ENCODE results near the gene HSPA1A. TPM values are rescaled to one million over a fixed set of nuclear protein-coding genes. Genes with fewer than 3 reads are reported as not detected.
A peak's percentile ranks its signal among the peaks of the same experiment; 100 is the strongest.
"Not testable (repeated sequence)": the region's sequence is repeated elsewhere in the genome, so short reads cannot be mapped to it uniquely, and the experiment has no call there.

The HSPA1A gene
- total and polyA plus RNA-seq, 7 donors = 37.1 to 940 (median 242) TPM

DNA sequence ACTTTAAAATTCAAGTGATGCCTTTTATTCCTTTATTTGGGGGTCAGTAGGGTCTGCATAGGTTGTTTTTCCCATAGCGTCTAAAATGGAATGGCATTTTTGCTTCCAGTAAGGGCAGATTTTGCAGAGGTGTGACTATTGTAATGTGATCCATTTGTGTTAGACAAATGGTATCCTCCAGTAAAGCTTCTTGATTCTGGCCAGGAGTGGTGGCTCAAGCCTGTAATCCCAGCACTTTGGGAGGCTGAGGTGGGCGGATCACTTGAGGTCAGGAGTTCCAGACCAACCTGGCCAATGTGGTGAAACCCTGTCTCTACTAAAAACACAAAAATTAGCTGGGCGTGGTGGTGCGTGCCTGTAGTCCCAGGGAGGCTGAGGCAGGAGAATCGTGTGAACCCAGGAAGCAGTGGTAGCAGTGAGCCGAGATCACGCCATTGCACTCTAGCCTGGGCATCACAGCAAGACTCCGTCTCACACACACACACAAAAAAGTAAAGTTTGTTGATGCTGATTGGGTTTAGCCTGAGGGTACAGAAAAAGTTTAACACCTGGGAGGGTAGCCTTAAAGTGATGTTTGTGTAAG lies 2.7 kb downstream of the HSPA1A start:
- not testable (repeated sequence) for H3K9me3 ChIP-seq; H3K36me3 ChIP-seq (ENCODE audit: insufficient read depth in 1 of 2, low read depth in 1 of 2); DNase-seq; ATAC-seq; H3K27me3 ChIP-seq (ENCODE audit: insufficient read depth in 3 of 3, low read length in 2 of 3)
- H3K4me1 ChIP-seq = peaks cover 40% of the 10 kb centered on the region
- WGBS, 3 donors = 14 to 26% (median 19%) methylated on average over 8 of the region's 8 CpGs
- intact Hi-C loops (cut with DNase I) = loop anchor here in 1 of 2 donors (10.0 kb wide), 1 partner anchor 1157 kb away; no protein-coding TSS in a partner anchor
- peak overlapping the region; percentile 73 for H3K4me3 ChIP-seq
- peak overlapping the region; percentile 91 for H3K27ac ChIP-seq

DNA sequence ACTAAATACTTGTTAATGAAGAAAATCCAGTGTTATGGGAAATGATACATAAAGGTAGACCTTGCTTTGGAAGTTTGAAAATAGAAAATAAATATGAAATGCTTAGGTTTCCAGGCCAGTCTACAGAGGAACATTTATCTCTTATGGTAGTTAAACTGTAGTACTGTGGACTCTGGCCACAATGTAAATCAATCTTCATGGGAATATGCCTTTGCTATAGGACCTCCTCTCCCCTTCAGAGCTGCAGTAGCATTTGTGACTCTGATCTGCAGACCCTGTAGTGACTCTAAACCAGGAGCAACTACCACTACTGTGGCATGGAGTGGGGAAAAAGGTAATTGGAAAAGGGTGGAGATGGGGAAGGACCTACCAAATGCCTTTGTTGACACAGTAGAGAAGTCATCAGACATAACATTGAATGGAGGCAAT lies 4.5 kb downstream of the HSPA1A start:
- ATAC-seq (no peak), DNase-seq (no peak)
- Histone ChIP-seq H3K4me1 (peaks cover 35% of the 10 kb centered on the region), H3K36me3 (ENCODE audit: insufficient read depth in 1 of 2, low read depth in 1 of 2) (no peaks in the 10 kb centered on the region), H3K9me3 (no peaks in the 10 kb centered on the region), H3K27ac (peak overlapping the region; percentile 91), H3K27me3 (ENCODE audit: insufficient read depth in 3 of 3, low read length in 2 of 3) (no peaks in the 10 kb centered on the region), H3K4me3 (peak overlapping the region; percentile 73)
- intact Hi-C loops (cut with DNase I) = loop anchor here in 1 of 2 donors (10.0 kb wide), 1 partner anchor 1155 kb away; no protein-coding TSS in a partner anchor
- TF ChIP-seq, protein P1, sequence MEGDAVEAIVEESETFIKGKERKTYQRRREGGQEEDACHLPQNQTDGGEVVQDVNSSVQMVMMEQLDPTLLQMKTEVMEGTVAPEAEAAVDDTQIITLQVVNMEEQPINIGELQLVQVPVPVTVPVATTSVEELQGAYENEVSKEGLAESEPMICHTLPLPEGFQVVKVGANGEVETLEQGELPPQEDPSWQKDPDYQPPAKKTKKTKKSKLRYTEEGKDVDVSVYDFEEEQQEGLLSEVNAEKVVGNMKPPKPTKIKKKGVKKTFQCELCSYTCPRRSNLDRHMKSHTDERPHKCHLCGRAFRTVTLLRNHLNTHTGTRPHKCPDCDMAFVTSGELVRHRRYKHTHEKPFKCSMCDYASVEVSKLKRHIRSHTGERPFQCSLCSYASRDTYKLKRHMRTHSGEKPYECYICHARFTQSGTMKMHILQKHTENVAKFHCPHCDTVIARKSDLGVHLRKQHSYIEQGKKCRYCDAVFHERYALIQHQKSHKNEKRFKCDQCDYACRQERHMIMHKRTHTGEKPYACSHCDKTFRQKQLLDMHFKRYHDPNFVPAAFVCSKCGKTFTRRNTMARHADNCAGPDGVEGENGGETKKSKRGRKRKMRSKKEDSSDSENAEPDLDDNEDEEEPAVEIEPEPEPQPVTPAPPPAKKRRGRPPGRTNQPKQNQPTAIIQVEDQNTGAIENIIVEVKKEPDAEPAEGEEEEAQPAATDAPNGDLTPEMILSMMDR (IDR thresholded peaks at IDR 0.05) = no peak

DNA sequence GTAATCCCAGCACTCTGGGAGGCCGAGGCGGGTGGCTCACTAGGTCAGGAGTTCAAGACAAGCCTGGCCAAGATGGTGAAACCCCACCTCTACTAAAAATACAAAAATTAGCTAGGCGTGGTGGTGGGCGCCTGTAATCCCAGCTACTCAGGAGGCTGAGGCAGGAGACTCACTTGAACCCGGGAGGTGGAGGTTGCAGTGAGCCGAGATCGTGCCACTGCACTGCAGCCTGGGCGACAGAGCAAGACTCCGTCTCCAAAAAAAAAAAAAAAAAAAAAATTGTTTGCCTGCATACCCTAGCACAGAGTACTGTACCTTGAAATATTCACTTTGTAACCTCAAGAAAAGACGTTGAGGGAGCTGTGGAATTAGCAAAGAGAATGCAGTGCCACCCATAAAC lies 5.1 kb downstream of the HSPA1A start:
- H3K4me3 ChIP-seq; H3K27me3 ChIP-seq (ENCODE audit: insufficient read depth in 3 of 3, low read length in 2 of 3); H3K9me3 ChIP-seq; DNase-seq; ATAC-seq; intact Hi-C loops (cut with DNase I); H3K36me3 ChIP-seq (ENCODE audit: insufficient read depth in 1 of 2, low read depth in 1 of 2): not testable (repeated sequence)
- Histone ChIP-seq H3K27ac (peak overlapping the region; percentile 91), H3K4me1 (peaks cover 37% of the 10 kb centered on the region)
- 71 to 90% (median 74%) methylated on average over 8 to 10 of the region's 10 CpGs for WGBS, 3 donors

DNA sequence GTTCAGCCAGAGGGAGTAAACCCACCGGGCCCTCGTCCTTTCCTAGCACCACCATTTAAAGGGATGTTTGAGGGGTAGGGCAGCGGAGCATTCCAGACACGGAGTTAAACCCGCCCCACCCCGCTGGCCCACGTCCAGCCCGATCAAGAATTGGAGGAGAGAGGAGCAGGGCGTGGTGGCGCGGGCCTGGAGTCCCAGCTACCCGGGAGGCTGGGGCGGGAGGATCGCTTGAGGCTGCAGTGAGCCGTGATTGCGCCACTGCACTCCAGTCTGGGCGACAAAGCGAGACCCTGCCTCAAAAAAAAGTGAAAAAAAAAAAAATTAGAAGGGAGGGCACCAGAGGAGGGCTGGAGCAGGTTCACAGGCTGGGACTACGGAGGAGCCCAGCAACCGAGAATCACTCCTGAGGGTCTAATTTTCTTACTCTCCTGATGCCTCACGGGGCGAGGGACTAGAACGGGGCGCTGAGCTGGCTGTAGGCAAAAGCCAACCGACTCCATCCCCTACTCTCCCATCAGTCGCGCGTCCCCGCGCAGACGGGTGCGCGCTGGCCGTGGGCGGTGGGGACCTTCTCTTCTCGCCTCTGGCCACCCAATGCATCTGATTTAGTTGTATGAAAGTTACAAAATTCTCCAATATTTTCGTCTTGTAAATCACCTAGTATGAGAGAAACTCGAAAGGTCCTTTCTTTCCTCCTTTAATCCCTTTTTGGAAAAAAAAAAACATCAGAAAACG lies 6.1 kb downstream of the HSPA1A start:
- TF ChIP-seq, protein P1 (IDR thresholded peaks at IDR 0.05) = no peak
- peak; percentile 32 to 50 (median 46) for ATAC-seq
- no peaks in the 10 kb centered on the region for H3K36me3 ChIP-seq (ENCODE audit: insufficient read depth in 1 of 2, low read depth in 1 of 2)
- H3K4me3 ChIP-seq = peak overlapping the region; percentile 64
- peak; percentile 78 to 85 for DNase-seq
- no peaks in the 10 kb centered on the region for H3K27me3 ChIP-seq (ENCODE audit: insufficient read depth in 3 of 3, low read length in 2 of 3)
- WGBS, 3 donors = 4 to 5% (median 4%) methylated on average over 35 to 39 of the region's 39 CpGs
- H3K27ac ChIP-seq = peak overlapping the region; percentile 91
- peaks cover 47% of the 10 kb centered on the region for H3K4me1 ChIP-seq
- H3K9me3 ChIP-seq = no peaks in the 10 kb centered on the region
- intact Hi-C loops (cut with DNase I) = no loop called here

DNA sequence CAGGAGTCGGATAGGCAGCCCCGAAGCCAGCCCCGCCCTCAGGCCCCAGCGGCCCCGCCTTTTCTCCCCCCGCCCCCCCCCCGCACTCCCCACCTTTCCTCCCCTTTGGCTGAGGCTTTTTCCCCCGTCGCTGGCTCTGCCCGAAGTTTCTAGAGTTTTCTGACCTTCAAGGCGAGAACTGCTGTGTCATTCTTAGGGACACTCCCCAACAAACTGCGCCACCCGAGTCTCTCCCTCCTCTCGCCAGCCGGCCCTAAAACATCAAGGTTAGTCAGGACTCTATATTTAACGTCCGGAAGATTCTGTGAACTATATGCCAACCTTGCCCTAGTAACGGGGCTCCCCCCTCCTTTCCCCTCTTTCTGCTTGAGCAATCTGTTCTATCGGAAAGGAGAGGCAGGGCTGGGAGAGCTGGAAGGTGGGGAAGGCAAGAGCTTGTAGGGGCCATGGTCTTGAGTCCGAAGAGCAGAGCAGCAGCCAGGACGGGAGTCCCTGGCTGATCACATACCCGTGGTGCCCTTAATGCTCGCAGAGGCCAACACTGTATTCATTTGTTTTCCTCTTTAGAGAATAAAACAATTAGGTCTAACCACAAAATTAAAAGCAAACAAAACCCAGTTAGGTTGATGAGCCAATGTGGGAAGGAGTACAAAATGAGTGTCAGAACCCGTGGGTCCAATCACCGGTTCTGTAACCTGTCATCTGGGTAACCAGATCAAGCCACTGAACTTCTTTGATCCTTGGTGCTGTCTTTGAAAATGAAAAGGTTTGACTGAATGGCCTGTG lies 6.9 kb downstream of the HSPA1A start:
- Histone ChIP-seq H3K27me3 (ENCODE audit: insufficient read depth in 3 of 3, low read length in 2 of 3) (no peaks in the 10 kb centered on the region), H3K4me1 (peaks cover 47% of the 10 kb centered on the region), H3K27ac (peak overlapping the region; percentile 91), H3K9me3 (no peaks in the 10 kb centered on the region), H3K36me3 (ENCODE audit: insufficient read depth in 1 of 2, low read depth in 1 of 2) (no peaks in the 10 kb centered on the region), H3K4me3 (peak overlapping the region; percentile 64)
- TF ChIP-seq, protein P1 (IDR thresholded peaks at IDR 0.05) = no peak
- WGBS, 3 donors = 1 to 2% (median 2%) methylated on average over 18 to 25 of the region's 25 CpGs
- DNase-seq = peak; percentile 87 to 94
- intact Hi-C loops (cut with DNase I) = no loop called here
- peak; percentile 75 to 82 (median 80) for ATAC-seq

DNA sequence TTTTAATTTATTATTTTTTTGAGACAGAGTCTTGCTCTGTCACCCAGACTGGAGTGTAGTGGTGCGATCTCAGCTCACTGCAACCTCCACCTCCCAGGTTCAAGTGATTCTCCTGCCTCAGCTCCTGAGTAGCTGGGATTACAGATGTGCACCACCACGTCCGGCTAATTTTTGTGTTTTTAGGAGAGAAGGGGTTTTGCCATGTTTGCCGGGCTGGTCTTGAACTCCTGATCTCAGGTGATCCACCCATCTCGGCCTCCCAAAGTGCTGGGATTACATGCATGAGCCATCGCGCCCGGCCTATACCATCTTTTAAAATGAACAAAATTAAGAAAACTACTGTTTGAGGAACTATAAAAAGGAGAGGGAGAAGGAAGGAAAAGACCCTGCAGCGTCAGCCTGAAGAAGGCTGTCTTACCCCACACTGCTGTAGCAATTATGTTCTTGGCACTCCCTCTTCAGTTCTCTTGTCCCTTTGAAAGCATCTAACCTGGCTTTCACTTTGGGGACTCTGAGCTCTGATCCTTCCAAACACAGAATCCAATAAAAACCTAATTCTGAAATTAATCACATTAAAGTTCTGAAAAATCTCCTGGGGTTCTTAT lies 8.4 kb downstream of the HSPA1A start:
- H3K36me3 ChIP-seq (ENCODE audit: insufficient read depth in 1 of 2, low read depth in 1 of 2); DNase-seq; intact Hi-C loops (cut with DNase I); H3K27me3 ChIP-seq (ENCODE audit: insufficient read depth in 3 of 3, low read length in 2 of 3); H3K4me3 ChIP-seq; ATAC-seq; H3K9me3 ChIP-seq: not testable (repeated sequence)
- Histone ChIP-seq H3K4me1 (peaks cover 47% of the 10 kb centered on the region), H3K27ac (peak overlapping the region; percentile 91)
- 86 to 94% (median 87%) methylated on average over 9 of the region's 9 CpGs for WGBS, 3 donors
